Measurements from ENCODE around the gene EVA1A. TPM values are rescaled to one million over a fixed set of nuclear protein-coding genes. Genes with fewer than 3 reads are reported as not detected.

EVA1A gene
- total and polyA plus RNA-seq, 2 of the 8 experiments (the other 6 are each of a cell fraction or from before 2014, with no cell fraction given): 2.4 to 4.3 TPM

GRCh38 chr2:75476761-75477160 lies 84.0 kb downstream of the EVA1A start (continued):
- TF ChIP-seq CHD7 (IDR thresholded peaks at IDR 0.05; ENCODE audit: insufficient replicate concordance, low read length) (no peak), TAF1 (IDR thresholded peaks at IDR 0.05; ENCODE audit: low read depth, low read length) (no peak), SAP30 (IDR thresholded peaks at IDR 0.05; ENCODE audit: insufficient read depth, insufficient replicate concordance, low read length) (no peak), NRF1 (IDR thresholded peaks at IDR 0.05; ENCODE audit: low read depth, low read length) (no peak), YY1 (IDR thresholded peaks at IDR 0.05; ENCODE audit: low read depth, low read length) (no peak), CTCF (IDR thresholded peaks at IDR 0.05; ENCODE audit: control extremely low read depth in 1 of 3, insufficient read depth in 1 of 3, low read depth in 1 of 3, low read length in 3 of 3) (no peak), E2F6 (IDR thresholded peaks at IDR 0.05) (no peak), SUZ12 (IDR thresholded peaks at IDR 0.05; ENCODE audit: low read length) (no peak), TBP (IDR thresholded peaks at IDR 0.05; ENCODE audit: low read depth, low read length) (no peak)

Measured in H1 (cell line).